ENCODE results near the gene PMCH. TPM values are rescaled to one million over a fixed set of nuclear protein-coding genes. Genes with fewer than 3 reads are reported as not detected.

Gene PMCH
- total RNA-seq, 1 donor from 2014 or later, result not detected

DNA sequence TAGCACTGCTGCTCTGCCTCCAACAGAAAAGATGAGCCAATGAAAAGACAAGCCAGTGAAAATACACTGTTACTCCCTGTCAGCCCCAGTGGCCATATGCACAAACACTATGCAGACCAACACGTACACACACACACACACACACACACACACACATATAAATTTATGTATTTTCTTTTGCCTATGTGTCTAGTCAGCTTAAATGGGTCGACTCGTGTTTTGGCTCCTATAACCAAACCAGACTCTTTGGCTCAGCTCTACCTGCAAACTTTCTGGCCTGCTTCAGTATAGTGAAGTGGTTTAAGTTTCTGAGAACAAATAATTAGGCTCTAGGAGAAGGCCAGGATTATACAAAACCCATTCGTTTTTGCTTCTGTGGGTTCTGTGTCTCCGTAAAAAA is 30.3 kb upstream of the PMCH start:
- no peak overlapping the region for H3K27ac Mint-ChIP-seq (ENCODE audit: unreplicated experiment)
- H3K4me3 Mint-ChIP-seq (ENCODE audit: unreplicated experiment), result no peak overlapping the region
- TF ChIP-seq, protein P1, sequence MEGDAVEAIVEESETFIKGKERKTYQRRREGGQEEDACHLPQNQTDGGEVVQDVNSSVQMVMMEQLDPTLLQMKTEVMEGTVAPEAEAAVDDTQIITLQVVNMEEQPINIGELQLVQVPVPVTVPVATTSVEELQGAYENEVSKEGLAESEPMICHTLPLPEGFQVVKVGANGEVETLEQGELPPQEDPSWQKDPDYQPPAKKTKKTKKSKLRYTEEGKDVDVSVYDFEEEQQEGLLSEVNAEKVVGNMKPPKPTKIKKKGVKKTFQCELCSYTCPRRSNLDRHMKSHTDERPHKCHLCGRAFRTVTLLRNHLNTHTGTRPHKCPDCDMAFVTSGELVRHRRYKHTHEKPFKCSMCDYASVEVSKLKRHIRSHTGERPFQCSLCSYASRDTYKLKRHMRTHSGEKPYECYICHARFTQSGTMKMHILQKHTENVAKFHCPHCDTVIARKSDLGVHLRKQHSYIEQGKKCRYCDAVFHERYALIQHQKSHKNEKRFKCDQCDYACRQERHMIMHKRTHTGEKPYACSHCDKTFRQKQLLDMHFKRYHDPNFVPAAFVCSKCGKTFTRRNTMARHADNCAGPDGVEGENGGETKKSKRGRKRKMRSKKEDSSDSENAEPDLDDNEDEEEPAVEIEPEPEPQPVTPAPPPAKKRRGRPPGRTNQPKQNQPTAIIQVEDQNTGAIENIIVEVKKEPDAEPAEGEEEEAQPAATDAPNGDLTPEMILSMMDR (IDR thresholded peaks at IDR 0.05), result no peak
- no peak for DNase-seq (ENCODE audit: extremely low spot score, unreplicated experiment)
- peaks cover 25% of the 10 kb centered on the region for H3K27me3 Mint-ChIP-seq (ENCODE audit: unreplicated experiment)
- H3K9me3 Mint-ChIP-seq (ENCODE audit: unreplicated experiment), result no peaks in the 10 kb centered on the region
- no peaks in the 10 kb centered on the region for H3K36me3 Mint-ChIP-seq (ENCODE audit: unreplicated experiment)
- H3K4me1 Mint-ChIP-seq (ENCODE audit: unreplicated experiment), result no peaks in the 10 kb centered on the region

DNA sequence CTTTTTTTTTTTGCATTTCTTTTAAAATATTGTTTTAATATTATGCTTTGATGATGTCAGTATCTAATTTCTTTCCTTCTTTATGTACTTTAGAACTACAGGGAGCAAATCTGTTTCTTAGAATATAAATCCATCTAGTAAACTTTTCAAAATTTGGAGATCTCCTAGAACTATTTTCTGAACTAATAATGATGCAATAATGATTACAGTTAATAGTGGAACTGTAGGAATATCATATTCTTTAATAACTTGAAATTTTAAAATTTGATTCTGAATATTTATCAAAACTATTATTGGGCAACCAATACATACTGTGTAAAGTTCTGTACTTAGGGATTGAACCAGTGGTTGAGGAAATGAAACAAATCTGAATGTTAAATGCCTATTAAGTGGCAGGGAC is 23.1 kb upstream of the PMCH start:
- no peaks in the 10 kb centered on the region for H3K36me3 Mint-ChIP-seq (ENCODE audit: unreplicated experiment)
- no peak overlapping the region for H3K27ac Mint-ChIP-seq (ENCODE audit: unreplicated experiment)
- no peak for DNase-seq (ENCODE audit: extremely low spot score, unreplicated experiment)
- H3K4me3 Mint-ChIP-seq (ENCODE audit: unreplicated experiment), result no peak overlapping the region
- H3K27me3 Mint-ChIP-seq (ENCODE audit: unreplicated experiment), result no peaks in the 10 kb centered on the region
- TF ChIP-seq, protein P1 (IDR thresholded peaks at IDR 0.05), result no peak
- no peaks in the 10 kb centered on the region for H3K9me3 Mint-ChIP-seq (ENCODE audit: unreplicated experiment)
- H3K4me1 Mint-ChIP-seq (ENCODE audit: unreplicated experiment), result no peaks in the 10 kb centered on the region

GRCh38 chr12:102215992-102216691 is 18.5 kb upstream of the PMCH start:
- DNase-seq (ENCODE audit: extremely low spot score, unreplicated experiment), result no peak
- H3K27me3 Mint-ChIP-seq (ENCODE audit: unreplicated experiment), result no peaks in the 10 kb centered on the region
- no peaks in the 10 kb centered on the region for H3K9me3 Mint-ChIP-seq (ENCODE audit: unreplicated experiment)
- H3K4me1 Mint-ChIP-seq (ENCODE audit: unreplicated experiment), result no peaks in the 10 kb centered on the region
- no peaks in the 10 kb centered on the region for H3K36me3 Mint-ChIP-seq (ENCODE audit: unreplicated experiment)
- H3K4me3 Mint-ChIP-seq (ENCODE audit: unreplicated experiment), result no peak overlapping the region
- TF ChIP-seq, protein P1 (IDR thresholded peaks at IDR 0.05), result no peak
- H3K27ac Mint-ChIP-seq (ENCODE audit: unreplicated experiment), result no peak overlapping the region

GRCh38 chr12:102204025-102204424 is 6.4 kb upstream of the PMCH start:
- Mint-ChIP-seq H3K36me3 (ENCODE audit: unreplicated experiment) (peaks cover 13% of the 10 kb centered on the region), H3K4me1 (ENCODE audit: unreplicated experiment) (no peaks in the 10 kb centered on the region)

GRCh38 chr12:102202556-102202955 is 4.9 kb upstream of the PMCH start:
- Mint-ChIP-seq H3K27me3 (ENCODE audit: unreplicated experiment) (no peaks in the 10 kb centered on the region), H3K27ac (ENCODE audit: unreplicated experiment) (no peak overlapping the region), H3K36me3 (ENCODE audit: unreplicated experiment) (peaks cover 5% of the 10 kb centered on the region), H3K4me3 (ENCODE audit: unreplicated experiment) (no peak overlapping the region), H3K9me3 (ENCODE audit: unreplicated experiment) (peaks cover 6% of the 10 kb centered on the region), H3K4me1 (ENCODE audit: unreplicated experiment) (peaks cover 4% of the 10 kb centered on the region)
- TF ChIP-seq, protein P1 (IDR thresholded peaks at IDR 0.05), result no peak
- DNase-seq (ENCODE audit: extremely low spot score, unreplicated experiment), result no peak

More at GRCh38 chr12:102204025-102204424, 6.4 kb upstream of the PMCH start:
- no peak for DNase-seq (ENCODE audit: extremely low spot score, unreplicated experiment)
- Mint-ChIP-seq H3K4me3 (ENCODE audit: unreplicated experiment) (no peak overlapping the region), H3K27me3 (ENCODE audit: unreplicated experiment) (no peaks in the 10 kb centered on the region), H3K27ac (ENCODE audit: unreplicated experiment) (no peak overlapping the region), H3K9me3 (ENCODE audit: unreplicated experiment) (peaks cover 18% of the 10 kb centered on the region)
- TF ChIP-seq, protein P1 (IDR thresholded peaks at IDR 0.05), result no peak

All from osteocyte (in vitro differentiated cells).